Measurements from ENCODE around the gene PPEF1.

DNA sequence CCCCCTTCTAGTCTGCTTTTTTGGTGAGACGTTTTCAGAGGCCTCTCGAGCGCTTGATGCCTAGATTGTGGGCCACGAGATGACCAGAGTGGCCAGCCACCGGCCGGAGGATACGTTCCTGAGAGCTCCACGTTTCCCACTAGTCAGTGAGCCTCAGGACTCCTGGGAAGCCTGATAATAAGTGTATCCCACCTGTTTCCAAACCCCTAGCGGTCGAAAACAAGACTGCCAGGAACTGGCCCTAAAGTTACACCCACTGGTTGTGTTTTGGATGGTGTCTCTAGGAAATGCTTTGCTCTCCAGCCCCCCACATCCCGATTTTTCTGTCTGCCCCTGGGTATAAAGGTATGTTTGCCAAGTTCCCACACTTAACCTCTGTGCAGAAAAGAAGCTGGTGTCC is 31.0 kb upstream of the PPEF1 start:
- TF ChIP-seq POLR2A (IDR thresholded peaks at IDR 0.05), result no peak
- TF ChIP-seq CTCF (IDR thresholded peaks at IDR 0.05), result no peak

Measured in lower leg skin (tissue), 3 donors.